Ascending aorta (tissue), 2 donors: ENCODE data around the gene PRKAR1B. TPM values are rescaled to one million over a fixed set of nuclear protein-coding genes. Genes with fewer than 3 reads are reported as not detected.
"Not testable (repeated sequence)": the region's sequence is repeated elsewhere in the genome, so short reads cannot be mapped to it uniquely, and the experiment has no call there.

ENCODE experiments used
- DNase-seq, 2 donors: peaks; one replicate each; pipeline ENCODE4 v3.0.0-alpha.2; 2019; ENCODE audit warnings: low spot score in 2 of 2
- H3K27ac ChIP-seq, 2 donors: fragments of 200-600 bp; sonication (generic); one replicate each; pipeline ENCODE4 v1.5.1; 2016 to 2017; ENCODE audit warnings: mild to moderate bottlenecking in 1 of 2
- H3K27me3 ChIP-seq: fragments of 200-600 bp; sonication (generic); one replicate; pipeline ENCODE4 v1.5.1; 2017
- H3K36me3 ChIP-seq, 2 donors: fragments of 200-600 bp; sonication (generic); one replicate each; pipeline ENCODE4 v1.5.1; 2016
- H3K4me1 ChIP-seq, 2 donors: fragments of 200-600 bp; sonication (generic); one replicate each; pipeline ENCODE4 v1.5.1; 2016 to 2017; ENCODE audit warnings: mild to moderate bottlenecking in 1 of 2
- H3K4me3 ChIP-seq, 2 donors: fragments of 200-600 bp; sonication (generic); one replicate each; pipeline ENCODE4 v1.5.1; 2016 to 2017; ENCODE audit warnings: mild to moderate bottlenecking in 1 of 2
- H3K9me3 ChIP-seq, 2 donors: fragments of 200-600 bp; sonication (generic); one replicate each; pipeline ENCODE4 v1.5.1; 2016
- CTCF ChIP-seq, 3 experiments: fragments of 200-600 bp in 2 of 3; fragments of 450-650 bp in 1 of 3; sonication (generic) in 2 of 3; IDR thresholded peaks; one replicate each; pipeline ENCODE4 v1.5.1; 2016 to 2019; ENCODE audit warnings: antibody characterized with exemption in 3 of 3, mild to moderate bottlenecking in 1 of 3, moderate library complexity in 1 of 3
- intact Hi-C: fragments of 100-400 bp; cut with DNase I; formaldehyde crosslinking; loops from one replicate; pipeline ENCODE4 v1.15.1; 2023
- total RNA-seq: library from RNA; depleted of rRNA; stranded (reverse); fragments of >200 nt; gene quantifications from one replicate; pipeline ENCODE4 v1.1.0, GENCODE V29; 2016

PRKAR1B gene
- total RNA-seq, 1 donor from 2014 or later: 13.0 TPM

GRCh38 chr7:553636-554111 is 173.4 kb downstream of the PRKAR1B start:
- Histone ChIP-seq H3K4me3 (no peak overlapping the region), H3K4me1 (peaks cover 8 to 12% of the 10 kb centered on the region in 2 donors), H3K27ac (peak overlapping the region in 1 of 2 donors; percentile 13), H3K27me3 (no peaks in the 10 kb centered on the region), H3K9me3 (no peaks in the 10 kb centered on the region), H3K36me3 (no peaks in the 10 kb centered on the region)
- DNase-seq: no peak
- intact Hi-C loops: no loop called here
- no peak for TF ChIP-seq CTCF (IDR thresholded peaks at IDR 0.05)

- Histone ChIP-seq H3K27ac (no peak overlapping the region), H3K4me3 (no peak overlapping the region), H3K36me3 (no peaks in the 10 kb centered on the region), H3K4me1 (peaks cover 2 to 8% of the 10 kb centered on the region in 2 donors), H3K27me3 (no peaks in the 10 kb centered on the region), H3K9me3 (no peaks in the 10 kb centered on the region)
- intact Hi-C loops: no loop called here
- TF ChIP-seq CTCF (IDR thresholded peaks at IDR 0.05): no peak
- no peak for DNase-seq
Measured at GRCh38 chr7:552868-553635, 174.0 kb downstream of the PRKAR1B start.

GRCh38 chr7:552151-552867 is 174.8 kb downstream of the PRKAR1B start:
- H3K4me1 ChIP-seq, H3K27ac ChIP-seq, H3K4me3 ChIP-seq, H3K36me3 ChIP-seq, H3K9me3 ChIP-seq, intact Hi-C loops, H3K27me3 ChIP-seq, DNase-seq: not testable (repeated sequence)

GRCh38 chr7:551615-551970 is 175.5 kb downstream of the PRKAR1B start:
- DNase-seq, H3K36me3 ChIP-seq, intact Hi-C loops, H3K27ac ChIP-seq, H3K4me1 ChIP-seq, H3K27me3 ChIP-seq, H3K4me3 ChIP-seq, H3K9me3 ChIP-seq: not testable (repeated sequence)

- H3K36me3 ChIP-seq: no peaks in the 10 kb centered on the region
- H3K4me3 ChIP-seq: no peak overlapping the region
- no peak for TF ChIP-seq CTCF (IDR thresholded peaks at IDR 0.05)
- no peaks in the 10 kb centered on the region for H3K27me3 ChIP-seq
- no peaks in the 10 kb centered on the region for H3K4me1 ChIP-seq
- H3K9me3 ChIP-seq: no peaks in the 10 kb centered on the region
- DNase-seq: no peak
- no peak overlapping the region for H3K27ac ChIP-seq
- intact Hi-C loops: no loop called here
Measured at GRCh38 chr7:550881-551614, 176.0 kb downstream of the PRKAR1B start.

GRCh38 chr7:549891-550625 is 177.0 kb downstream of the PRKAR1B start:
- Histone ChIP-seq H3K27ac (no peak overlapping the region), H3K4me1 (no peaks in the 10 kb centered on the region), H3K27me3 (no peaks in the 10 kb centered on the region), H3K9me3 (no peaks in the 10 kb centered on the region), H3K4me3 (no peak overlapping the region), H3K36me3 (no peaks in the 10 kb centered on the region)
- intact Hi-C loops: no loop called here
- no peak for TF ChIP-seq CTCF (IDR thresholded peaks at IDR 0.05)
- no peak for DNase-seq
